Muscle of back (tissue), 11 donors: ENCODE data around the gene FOXL3. TPM values are rescaled to one million over a fixed set of nuclear protein-coding genes. Genes with fewer than 3 reads are reported as not detected.
"Not testable (repeated sequence)": the region's sequence is repeated elsewhere in the genome, so short reads cannot be mapped to it uniquely, and the experiment has no call there.

ENCODE experiments used
- DNase-seq, 3 donors: peaks; one replicate each; pipeline versions ENCODE4 v3.0.0 to v3.0.0-alpha.2; 2013
- polyA plus RNA-seq, 10 donors: library from polyadenylated mRNA; unstranded; fragments of 120-200 nt; gene quantifications; one replicate each; pipeline ENCODE4 v1.2.1, GENCODE V29; 2013; ENCODE audit not compliant: insufficient read length in 10 of 10

The FOXL3 gene
- polyA plus RNA-seq, 10 donors, result not detected

DNA sequence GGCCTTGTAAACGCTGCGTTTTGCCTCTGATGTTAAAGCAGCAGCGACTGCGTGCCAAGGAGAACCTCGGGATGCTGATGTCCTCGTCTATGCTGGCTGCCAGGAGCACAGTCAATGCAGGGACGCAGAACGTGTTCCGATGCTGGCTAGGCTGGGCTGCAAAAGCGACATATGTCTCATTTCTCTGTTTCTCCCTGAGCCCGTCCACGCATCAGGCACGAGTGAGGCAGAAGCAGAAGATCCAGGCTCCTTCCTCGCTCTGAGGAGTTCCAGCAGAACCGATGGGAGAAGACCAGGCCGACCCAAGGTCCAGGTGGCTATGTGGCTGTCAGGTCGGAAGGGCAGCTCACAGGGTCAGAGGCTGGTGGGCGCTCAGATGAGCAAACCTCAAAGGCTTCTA, 3.7 kb upstream of the FOXL3 start:
- no peak for DNase-seq

GRCh38 chr7:288671-289101, 1.3 kb upstream of the FOXL3 start:
- DNase-seq, result no peak

- DNase-seq, result no peak
Observed at GRCh38 chr7:289209-289755, 688 bp upstream of the FOXL3 start.

- DNase-seq, result no peak
Observed at GRCh38 chr7:290554-291372, 793 bp downstream of the FOXL3 start.

DNA sequence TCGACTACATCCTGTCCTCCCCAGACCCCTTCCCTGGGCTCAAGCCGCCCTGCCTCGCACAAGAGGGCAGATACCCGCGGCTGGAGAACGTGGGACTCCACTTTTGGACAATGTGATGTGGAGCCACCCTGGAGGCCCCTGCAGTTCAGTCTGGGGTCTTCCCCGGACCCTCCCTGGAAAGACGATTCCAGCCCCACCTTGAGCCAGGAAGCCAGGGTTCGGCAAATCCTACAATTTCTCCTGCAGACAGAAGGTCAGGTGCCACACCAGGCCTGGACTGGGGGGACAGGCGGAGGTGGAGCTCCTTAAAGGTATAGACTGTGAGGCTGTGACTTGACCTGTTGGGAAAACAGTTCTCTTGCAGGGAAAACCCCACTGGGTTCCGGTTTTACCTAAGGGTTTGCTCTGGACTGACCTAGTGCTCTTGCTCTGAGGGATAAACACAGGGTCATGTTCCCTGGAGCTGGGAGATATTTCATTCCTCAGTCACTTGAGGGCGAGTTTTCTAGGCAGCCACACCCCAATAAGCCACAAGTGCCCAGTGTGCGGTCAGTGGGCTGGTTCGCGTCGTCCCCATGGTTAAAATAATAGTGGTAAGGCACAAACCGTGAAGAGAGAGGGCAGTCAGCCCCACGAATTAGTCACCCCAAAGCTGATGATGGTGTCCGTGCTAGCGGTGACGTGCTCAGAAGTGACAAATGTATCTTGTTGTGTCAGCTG, 1.6 kb downstream of the FOXL3 start:
- DNase-seq, result no peak

DNA sequence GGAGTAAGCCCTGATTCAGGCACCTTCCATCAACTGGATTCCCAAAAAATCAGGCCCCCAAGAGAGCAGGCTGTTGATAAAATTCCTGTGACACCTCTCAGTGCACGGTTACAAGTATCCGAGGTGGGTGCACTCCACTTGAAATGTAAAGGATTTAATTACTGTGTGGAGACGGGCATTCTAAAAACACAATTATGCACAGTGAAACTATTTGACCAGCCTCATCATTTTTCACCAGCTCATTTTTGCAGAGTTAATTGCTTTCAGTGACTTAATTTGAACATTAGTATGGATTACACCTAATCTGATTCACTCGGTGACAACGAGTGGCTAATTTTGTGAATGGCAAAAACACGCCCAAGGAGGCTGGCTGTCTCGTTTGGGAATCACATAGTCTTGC, 2.3 kb downstream of the FOXL3 start:
- DNase-seq, result no peak

GRCh38 chr7:292826-293225, 2.9 kb downstream of the FOXL3 start:
- DNase-seq, result no peak

DNA sequence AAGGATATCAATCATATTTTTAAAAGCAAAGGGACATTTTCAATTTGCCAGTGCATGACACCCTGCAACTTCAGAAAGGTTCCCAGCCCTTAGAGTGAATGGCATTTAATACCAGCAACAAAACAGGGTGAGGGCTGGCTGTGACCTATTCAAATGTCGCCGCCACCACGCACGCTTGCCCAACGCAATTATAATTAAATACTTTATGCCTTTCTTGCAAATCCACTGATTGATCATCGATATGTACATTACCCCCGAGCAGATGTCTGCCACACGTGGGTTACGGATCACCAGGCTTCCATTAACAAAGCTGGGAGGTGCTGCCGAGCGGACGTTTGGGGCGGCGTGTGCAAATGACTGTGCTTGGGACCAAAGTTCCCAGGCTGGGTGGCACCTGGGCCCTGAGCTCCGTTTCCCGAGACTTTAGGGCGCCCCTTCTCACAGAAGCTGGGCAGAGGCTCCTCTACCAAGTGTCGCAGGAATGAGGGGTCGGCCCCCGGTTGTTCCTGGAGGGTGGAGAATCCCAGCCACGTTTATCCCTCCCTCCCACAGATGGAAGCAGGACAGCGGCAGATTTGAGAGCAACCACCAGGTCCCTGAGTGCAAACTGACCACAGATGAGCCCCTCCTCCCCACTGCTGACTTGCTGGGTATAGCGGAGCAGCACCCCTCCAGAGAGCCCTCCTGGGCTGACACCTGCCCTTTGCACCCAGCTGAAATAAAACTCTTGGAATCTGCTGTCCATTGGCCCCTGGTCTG, 3.9 kb downstream of the FOXL3 start:
- no peak for DNase-seq

GRCh38 chr7:294440-295154, 4.6 kb downstream of the FOXL3 start:
- DNase-seq, result no peak

DNA sequence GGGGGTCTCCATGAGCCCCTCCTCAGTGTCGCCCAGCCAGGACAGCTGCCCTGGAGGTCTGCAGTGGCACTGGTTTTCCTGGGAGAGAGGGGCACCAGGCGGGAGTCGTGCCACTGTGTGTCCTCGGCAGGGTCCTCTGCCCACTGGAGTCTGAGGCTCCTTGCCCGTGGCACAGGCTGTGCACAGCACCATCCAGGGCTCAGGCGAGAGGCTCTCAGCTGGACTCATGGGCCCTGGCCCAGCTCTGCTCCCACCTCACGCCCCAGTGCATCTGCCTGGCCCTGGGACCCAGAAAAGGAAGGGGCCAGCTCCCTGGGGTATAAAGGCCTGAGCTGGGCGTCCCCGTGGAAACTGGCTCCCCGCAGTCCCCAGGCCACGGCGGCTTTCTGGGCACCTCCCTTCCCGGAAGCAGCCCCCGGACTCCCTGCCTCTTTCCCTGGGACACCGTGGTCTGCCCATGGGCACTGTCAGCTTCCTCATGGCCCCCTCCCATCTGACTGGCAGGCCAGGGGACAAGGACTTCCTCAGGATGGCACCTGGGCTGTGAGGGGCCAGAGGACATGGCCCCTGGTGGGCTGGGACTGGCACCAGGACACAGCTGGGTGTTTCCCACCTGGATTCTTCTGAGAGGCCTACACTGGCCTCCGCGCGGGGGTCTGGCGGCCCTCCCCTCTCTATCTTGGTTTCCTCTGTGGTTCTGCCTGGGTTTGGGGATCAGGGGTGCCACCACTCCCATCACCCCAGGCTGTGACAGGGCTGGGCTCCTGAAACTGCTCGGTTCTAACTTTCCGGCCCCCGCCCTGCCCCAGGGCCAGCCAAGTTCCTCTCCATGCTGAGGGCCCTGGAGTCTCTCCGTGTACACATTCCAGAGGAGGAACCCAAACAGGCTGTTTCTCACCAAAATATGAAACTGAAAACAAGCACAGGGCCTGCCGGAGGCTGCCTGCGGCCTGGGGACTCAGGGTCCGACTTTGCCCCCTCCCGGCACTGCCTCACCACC, 5.5 kb downstream of the FOXL3 start:
- peak in 2 of 3 donors; percentile 23 to 58 for DNase-seq

- DNase-seq, result no peak
Observed at GRCh38 chr7:296373-296945, 6.5 kb downstream of the FOXL3 start.

- DNase-seq, result not testable (repeated sequence)
Observed at GRCh38 chr7:297141-297540, 7.2 kb downstream of the FOXL3 start.

- DNase-seq, result no peak
Observed at GRCh38 chr7:297611-298374, 7.8 kb downstream of the FOXL3 start.

GRCh38 chr7:298375-298702, 8.4 kb downstream of the FOXL3 start:
- DNase-seq, result no peak

DNA sequence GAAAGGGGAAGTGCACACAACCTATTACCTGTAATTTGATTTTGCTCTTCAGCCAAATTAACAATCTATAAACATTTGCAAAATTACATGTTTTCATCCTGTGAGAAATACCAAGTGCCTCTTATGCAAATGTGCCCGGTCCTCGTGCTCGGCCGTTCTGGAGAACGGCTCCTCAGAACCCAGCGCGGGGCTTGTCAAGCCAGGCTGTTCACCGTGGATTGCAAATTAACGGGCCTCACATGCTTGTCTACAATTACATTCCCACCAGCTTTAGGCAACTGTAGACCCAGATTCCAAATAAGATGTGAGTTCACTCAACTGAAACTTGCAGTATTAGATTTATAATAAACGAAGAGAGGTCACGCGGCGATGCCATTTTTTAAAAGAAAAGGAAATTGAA, 8.8 kb downstream of the FOXL3 start:
- no peak for DNase-seq

DNA sequence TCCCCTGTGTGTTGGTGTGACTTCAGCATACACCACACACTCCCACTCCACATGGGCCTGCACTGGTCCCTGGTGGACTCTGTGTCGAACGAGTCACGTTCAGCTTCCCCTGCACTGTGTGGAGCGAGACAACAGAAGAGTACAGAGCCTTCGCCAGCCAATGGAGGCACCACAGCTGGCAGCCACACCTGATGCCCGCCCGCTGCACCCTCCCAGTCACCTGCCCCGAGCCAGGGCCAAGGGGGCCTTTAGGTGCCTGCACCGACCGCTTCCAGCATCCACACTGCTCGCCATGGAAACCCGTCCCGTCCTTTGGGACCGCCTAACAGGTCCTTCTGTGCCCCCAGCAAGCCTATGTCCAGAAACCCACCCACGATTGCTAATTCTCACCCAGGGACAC, 9.2 kb downstream of the FOXL3 start:
- DNase-seq, result no peak

DNA sequence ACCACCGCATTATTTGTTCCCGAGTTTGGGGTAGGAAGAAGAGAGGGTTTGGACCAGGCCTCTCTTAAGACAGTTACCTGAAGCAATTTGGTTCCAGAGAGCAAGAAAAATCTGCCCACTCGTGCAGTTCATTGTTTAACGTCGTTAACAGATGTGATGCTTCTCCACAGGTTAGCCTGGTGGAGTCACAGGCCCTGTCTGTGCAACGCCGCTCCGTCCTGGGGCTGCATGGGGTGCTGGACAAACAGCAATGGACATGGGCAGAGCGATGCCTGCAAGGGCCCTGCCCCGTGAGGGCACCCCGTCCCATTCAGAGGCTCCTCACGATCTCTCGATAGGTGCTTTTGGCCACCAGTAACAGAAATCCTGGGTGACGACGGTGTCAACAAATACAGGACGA, 9.7 kb downstream of the FOXL3 start:
- no peak for DNase-seq

GRCh38 chr7:300048-300447, 10.1 kb downstream of the FOXL3 start:
- no peak for DNase-seq
